RCC 7860 (cell line): Measurements from ENCODE around the gene CSTF3.

ENCODE experiments used
- DNase-seq: peaks from one replicate; pipeline ENCODE4 v3.0.0-alpha.2; 2015; ENCODE audit warnings: low spot score
- FAIRE-seq: peaks from 2 replicates; lab custom pipeline; 2012; peaks lifted over from hg19 to GRCh38; lab: Jason Lieb, UNC

The CSTF3 gene

DNA sequence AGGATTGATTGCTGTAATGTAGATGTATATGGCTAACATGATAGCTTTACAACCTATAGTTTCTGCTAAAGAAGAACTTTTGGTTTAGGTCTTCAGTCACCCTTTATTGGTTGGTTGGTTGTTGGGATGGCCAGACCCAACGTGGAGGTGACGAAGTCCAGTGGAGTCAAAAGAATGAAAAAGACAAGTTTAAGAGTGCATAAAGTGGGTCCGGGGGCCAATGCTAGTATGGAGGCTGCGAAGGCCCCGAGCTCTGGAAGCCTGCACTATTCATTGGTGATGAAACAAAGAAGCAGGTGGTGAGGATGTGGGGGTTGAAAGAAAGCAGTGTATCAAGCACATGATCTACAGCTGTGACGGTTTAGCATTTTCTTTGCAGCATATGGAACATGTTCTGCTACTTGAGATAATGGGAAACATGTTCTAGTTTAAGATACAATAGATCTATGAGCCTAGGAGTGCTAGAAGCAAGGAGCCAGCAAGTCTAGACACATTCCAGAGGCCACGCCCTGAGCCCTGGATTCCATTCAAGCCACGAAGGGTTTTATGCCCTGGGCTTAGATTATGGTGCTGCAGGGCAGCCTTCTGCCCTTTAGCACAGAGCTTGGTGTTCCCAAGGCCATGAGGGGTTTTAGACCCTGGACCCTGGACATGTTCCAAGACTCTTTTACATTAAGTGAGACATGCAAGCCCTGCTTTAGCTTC lies 115.6 kb downstream of the CSTF3 start:
- DNase-seq (no peak), FAIRE-seq (no peak)

DNA sequence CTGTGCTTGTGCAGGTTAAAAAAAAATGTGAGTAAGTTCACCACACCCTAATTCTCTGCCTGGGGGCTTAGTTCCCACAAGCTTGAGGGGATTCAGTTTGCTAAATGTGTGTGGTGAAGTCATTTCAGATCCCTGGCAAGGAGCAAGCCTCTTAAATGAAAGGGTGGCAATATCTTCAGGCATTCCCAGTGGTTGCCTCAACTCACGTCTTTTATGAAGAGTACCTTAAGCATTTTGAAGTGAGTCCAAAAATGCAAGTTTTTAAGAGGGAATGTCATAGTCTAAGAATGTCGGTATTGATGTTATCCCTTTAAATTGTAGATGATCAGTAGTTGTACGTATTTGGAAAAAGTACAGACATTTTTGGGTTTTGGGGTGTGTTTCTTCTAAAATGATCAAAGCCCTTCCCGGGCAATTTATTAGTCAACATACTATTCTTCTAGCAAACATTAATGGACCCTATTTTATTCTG lies 117.0 kb downstream of the CSTF3 start:
- FAIRE-seq (no peak), DNase-seq (no peak)

DNA sequence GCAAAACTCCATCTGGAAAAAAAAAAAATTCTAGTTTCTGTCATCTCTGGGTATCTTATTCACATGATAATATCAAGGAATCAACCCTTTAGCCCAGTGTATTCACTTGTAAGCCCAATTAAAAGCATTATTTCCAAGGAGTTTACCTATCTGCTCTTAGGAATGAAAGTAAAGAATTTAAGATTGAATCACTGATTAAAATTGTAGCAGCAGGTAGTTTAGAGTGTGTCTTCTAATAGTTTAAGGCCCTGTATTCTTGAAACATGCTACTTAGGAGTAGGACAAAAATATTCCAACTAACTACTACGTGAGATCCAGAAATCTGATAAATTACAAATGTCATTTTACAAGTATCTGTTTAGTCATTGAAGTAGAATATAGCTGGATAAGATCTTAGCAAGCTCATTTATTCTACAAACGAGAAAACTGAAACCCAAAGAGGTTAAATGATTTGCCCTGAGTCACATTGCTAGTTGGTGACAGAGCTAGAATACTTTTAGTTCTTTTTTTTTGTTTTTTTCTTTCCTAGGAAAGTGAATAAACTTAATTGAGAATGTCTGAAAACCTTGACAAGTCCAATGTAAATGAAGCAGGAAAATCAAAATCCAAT lies 118.0 kb downstream of the CSTF3 start:
- FAIRE-seq (no peak), DNase-seq (no peak)

DNA sequence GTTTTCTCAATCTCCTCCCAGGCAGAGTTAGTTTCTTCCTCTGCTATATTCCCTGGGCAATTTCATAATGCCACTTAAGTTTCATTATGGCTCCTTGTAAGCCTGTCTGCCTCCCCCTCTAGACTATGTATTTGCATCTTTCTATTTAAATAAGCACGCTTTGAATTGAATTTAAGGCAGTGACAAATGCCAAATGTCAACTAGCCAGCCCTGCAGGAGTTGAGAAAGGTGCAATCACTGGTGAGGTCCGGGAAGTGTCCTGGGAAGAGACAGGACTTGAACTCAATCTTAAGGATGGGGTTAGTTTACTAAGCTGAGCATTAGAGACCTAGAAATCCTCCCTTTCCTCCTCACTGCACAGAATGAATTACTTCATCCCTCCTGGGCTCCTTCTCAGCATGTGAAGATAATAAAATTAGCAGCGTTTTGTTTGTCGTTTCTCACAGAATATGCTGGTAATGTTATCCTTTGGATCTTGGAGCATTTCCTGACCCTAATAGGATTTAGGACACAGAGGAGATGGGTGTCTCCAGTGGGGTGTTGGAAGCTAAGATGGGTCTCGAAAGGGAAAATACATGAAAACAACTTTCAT lies 120.3 kb downstream of the CSTF3 start:
- FAIRE-seq (no peak), DNase-seq (no peak)

DNA sequence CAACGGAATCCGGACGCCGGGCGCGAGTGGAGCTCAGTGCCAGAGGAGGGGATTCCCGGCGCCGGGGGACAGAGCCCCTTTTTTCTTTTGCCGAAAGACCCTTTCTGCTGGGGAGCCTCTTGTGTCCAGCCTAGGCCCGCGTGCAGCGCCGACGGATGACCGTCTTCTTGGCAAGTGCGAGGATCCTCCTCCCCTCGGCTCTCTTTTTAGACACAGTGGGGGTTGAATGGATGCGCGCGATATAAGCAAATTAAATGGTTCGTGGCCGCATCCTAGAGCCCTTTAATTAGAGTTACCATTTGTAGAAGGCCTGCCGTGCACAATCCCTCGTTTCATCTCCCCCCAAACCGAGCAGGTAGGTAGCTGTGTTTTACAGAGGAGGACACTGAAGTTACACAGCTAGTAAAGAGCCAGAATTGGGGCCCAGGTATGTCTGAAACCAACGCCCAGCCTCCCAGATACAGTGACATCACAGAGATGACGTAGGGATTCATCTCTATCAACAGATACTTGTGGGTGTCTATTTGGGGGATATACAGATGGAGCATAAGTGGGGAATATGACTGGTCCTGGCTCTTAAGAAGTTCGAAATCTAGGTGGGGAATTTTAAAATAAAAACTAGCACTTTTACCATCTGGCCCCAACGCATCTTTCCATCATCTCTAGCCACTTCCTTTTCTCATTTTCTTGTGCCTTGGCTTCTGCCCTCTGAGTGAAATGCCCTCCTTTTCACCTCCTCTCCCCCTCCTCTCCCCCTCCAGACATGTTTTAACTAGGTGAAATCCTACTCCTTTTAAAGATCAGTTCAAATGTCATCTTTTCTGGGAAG lies 121.0 kb downstream of the CSTF3 start:
- no peak for FAIRE-seq
- DNase-seq: no peak

DNA sequence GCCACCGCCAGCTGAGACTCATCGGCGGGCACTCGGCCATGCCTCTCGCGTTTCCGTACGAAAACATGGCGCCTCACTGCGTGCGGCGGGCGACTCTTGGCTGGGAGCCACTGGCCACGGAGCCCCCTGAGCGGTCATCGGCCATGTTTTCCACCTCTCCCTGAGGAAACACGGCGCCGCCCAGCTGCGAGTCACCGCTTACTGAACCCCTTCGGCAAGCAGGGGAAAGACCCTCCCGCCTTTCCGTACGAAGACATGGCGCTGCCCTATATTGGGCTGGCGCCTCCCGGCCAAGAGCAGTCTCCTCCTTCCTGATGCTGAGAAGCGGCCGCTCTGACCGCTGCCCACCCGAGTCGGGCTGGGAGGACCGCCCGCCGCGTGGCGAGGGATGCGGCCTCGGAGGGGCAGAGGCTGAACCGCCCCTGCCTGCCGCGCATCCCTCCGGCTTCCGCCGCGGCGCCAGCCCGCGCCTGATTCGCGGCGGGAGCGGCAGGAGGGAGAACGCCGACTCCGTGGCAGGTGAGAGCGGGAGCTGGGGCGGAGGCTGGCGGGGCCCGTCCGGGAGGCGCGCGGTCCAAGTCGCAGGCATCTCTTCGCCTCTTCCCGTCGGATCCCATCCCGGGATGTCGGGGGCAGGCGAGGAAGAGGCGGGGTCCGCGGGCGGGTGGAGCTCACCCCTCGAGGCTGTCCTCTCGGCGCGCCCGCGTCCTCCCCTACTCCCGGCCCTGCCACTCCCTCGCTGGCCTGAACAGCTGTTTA lies 121.8 kb downstream of the CSTF3 start, which contains the start of gene TCP11L1:
TSS of gene TCP11L1 (plus strand) at position 299 of the 759 bp plus-strand sequence. CDS start 4,202 bp downstream, outside the sequence.
- DNase-seq: peak; percentile 73
- FAIRE-seq: no peak

DNA sequence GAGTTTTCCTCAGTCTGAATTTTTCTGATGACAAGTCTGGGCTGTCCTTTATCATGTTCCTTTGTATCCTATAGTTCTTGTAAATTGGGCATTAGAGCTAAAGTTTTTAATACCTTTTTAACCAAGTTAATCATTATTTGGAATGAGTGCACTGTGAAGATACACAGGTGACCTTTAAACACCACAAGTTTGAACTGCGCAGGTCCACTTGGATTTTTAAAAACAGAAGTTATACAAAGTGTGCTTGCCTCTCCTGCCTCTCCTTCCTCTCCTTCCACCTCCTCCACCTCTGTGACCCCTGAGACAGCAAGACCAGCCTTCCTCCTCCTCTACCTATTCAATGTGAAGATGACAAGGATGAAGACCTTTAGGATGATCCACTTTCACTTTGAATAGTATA lies 126.3 kb downstream of the CSTF3 start:
- FAIRE-seq (no peak), DNase-seq (no peak)
